HG02943 (cell line): ENCODE results near the gene ZNF304.

Experiments used
- ATAC-seq: cut with Tn5 transposase; IDR thresholded peaks from one replicate; pipeline ENCODE4 v1.9.1; 2021; ENCODE audit warnings: mild to moderate bottlenecking, low read depth, moderate library complexity; ENCODE audit not compliant: unreplicated experiment

Gene ZNF304

DNA sequence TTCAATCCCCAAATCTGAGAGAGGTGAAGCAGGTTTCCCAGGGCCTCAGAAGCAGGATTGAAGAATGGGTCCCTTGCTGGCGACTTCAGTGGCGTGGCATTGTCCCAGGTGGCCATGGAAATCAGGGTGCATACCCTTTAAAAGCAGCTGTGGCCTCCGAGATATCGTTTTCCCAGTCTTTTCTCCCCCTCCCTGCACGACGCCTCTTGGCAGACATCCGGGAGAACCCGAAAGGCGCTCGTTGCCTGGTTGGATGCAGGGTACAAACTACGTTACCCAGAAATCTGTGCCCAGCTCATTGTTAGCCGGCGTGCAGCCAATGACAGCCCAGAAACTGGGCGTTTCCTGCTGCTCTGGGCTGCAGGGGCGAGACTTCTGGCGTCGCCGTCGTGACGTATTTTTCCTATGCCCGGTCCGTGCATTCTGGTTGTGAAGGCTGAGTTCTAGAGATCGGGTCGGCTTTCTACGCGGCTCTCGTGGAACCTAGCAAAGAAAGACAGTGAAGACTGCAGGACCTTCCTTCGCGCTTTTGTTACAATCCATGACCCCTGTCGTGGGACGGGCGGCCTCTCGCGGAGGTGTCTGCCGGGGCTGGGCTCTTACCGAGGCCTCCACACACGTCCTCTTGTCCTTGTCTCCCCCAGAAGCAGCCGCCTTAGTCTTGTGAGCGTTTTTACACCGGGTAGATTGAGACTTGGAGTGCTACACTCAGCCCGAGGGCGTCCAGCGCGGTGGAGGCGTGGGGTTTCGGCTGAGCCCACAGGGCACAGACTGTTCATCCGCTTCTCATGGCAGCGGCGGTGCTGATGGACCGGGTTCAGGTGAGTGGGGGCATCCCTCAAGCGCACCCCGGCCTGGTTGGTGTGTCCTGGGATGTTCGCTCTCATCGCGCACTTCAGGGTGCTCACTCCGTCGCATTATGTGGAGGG is at the start of gene ZNF304:
Gene ZNF304 (plus strand): TSS at position 395 of the 929 bp plus-strand sequence. CDS start 394 bp downstream, at position 789.
- ATAC-seq: peak; percentile 96

DNA sequence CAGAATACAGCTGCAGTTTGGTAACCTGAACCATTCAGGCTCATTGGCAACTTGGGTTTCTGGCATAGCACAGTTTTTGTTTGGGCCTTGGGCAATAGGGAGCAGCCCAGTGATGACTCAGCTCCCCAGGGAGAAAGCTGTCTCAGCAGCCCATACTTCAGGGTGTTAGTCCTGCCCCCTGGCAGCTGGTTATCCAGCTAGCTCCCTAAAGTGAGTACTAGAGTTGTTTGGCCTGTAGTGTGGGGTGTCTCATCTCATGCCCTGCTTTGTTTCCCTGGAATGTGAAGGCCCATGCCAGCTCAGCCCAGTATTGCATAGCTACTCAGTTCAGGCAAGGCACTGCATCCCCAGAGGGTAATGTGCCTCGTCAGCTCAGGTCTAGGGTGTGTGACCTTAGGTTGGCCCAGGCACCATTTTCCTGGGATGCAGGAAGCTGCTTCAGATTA is 49.0 kb upstream of the ZNF304 start:
- no peak for ATAC-seq

- no peak for ATAC-seq
Measured at GRCh38 chr19:57302727-57303401, 48.2 kb upstream of the ZNF304 start.

- ATAC-seq: no peak
Measured at GRCh38 chr19:57305056-57305455, 46.0 kb upstream of the ZNF304 start.

DNA sequence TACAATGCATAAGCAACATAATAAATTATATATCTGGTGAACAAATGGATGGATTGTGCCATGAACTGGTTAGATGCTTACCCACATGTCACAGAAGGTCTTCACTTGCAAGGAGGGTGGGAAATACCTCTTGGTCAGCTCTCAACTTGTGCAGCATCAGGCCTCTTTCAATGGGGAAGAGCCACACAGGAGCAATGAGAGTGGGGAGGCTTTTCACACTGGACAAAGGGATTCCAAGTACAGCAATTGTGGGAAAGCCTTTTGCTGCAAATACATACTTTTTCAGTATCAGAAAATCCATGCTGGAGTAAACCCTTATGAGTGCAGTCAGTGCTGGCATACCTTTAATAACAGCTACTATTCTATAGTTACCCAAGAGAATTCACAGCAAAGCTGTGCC is 42.6 kb upstream of the ZNF304 start:
- ATAC-seq: no peak

GRCh38 chr19:57310792-57311191 is 40.3 kb upstream of the ZNF304 start:
- no peak for ATAC-seq

DNA sequence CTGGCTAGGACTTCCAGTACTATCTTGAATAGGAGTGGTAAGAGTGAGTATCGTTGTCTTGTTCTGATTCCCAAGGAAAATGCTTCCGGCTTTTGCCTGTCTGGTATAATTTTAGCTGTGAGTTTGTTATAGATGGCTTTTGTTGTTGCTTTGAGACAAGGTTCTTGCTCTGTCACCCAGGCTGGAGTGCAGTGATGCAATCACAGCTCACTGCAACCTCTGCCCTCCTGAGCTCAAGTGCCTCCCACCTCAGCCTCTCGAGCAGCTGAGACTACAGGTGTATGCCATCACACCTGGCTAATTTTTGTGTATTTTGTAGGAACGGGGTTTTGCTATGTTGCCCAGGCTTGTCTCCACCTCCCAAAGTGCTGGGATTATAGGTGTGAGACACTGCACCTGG is 36.9 kb upstream of the ZNF304 start:
- no peak for ATAC-seq

GRCh38 chr19:57317503-57317902 is 33.6 kb upstream of the ZNF304 start:
- ATAC-seq: no peak

DNA sequence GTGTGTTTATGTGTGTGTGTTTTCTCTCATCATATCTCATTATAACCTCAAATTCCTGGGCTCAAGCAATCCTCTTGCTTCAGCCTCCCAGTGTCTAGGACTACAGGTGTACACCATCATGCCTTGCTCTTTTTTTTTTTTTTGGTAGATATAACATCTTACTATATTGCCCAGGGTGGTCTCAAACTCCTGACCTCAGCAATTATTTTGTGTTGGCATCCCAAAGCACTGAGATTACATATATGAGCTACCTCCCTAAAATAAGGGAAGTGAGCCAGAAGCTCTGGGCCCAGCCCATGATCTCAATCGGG is 31.2 kb upstream of the ZNF304 start:
- peak; percentile 13 for ATAC-seq

- ATAC-seq: peak; percentile 97
Measured at GRCh38 chr19:57320180-57321084, 30.6 kb upstream of the ZNF304 start, which contains the start of gene ZNF543. TSS of gene ZNF543 (plus strand) at chr19:57320472. CDS start at chr19:57320854, 382 bp downstream.

- no peak for ATAC-seq
Measured at GRCh38 chr19:57321116-57321515, 30.0 kb upstream of the ZNF304 start.

- ATAC-seq: no peak
Measured at GRCh38 chr19:57321751-57322150, 29.3 kb upstream of the ZNF304 start.

DNA sequence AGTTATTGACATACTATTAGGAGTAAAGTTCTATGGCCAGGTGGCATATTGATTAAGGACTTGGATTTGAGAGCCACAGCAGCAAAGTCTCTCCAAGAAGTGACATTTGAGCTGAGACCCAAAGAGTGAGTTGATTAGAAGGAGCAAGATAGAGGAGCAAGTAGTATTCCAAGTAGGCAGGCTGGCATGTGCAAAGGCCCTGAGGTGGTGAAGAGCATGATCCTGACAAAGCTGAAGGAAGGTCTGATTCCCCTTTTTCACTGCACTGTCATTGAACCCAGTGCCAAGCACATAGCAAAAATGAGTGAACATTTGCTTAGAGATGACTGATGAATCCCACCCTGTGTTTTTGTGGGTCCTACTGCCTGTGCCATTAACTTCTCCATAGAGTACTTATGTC is 26.1 kb upstream of the ZNF304 start:
- ATAC-seq: no peak

DNA sequence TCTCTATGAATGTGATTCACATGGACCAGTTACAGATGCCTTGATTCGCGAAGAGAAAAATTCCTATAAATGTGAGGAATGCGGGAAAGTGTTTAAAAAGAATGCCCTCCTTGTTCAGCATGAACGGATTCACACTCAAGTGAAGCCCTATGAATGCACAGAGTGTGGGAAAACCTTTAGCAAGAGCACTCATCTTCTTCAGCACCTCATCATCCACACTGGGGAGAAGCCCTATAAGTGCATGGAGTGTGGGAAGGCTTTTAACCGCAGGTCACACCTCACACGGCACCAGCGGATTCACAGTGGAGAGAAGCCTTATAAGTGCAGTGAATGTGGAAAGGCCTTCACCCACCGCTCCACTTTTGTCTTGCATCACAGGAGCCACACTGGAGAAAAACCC is 23.1 kb upstream of the ZNF304 start:
- no peak for ATAC-seq

GRCh38 chr19:57334191-57334590 is 16.9 kb upstream of the ZNF304 start:
- ATAC-seq: no peak

DNA sequence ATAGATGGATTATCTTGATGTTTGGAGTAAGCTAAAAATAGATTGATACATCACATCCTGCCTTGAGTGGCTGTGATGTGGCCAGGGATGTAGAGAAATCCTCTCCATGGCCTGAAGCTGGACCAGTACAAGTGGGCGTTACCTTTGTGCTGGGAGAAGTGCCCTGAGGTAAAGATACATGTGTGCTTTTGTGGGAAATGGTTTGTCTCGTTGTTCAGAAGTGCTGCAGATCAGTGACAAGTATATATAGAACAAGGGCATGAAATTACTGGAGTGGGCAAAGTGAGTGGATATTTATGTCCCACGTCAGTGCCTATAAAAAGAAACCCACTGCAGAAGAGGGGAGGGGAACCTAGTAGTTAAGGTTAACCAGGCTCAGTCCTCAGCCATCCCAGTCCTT is 12.2 kb upstream of the ZNF304 start:
- no peak for ATAC-seq

- ATAC-seq: no peak
Measured at GRCh38 chr19:57342582-57342981, 8.5 kb upstream of the ZNF304 start.

DNA sequence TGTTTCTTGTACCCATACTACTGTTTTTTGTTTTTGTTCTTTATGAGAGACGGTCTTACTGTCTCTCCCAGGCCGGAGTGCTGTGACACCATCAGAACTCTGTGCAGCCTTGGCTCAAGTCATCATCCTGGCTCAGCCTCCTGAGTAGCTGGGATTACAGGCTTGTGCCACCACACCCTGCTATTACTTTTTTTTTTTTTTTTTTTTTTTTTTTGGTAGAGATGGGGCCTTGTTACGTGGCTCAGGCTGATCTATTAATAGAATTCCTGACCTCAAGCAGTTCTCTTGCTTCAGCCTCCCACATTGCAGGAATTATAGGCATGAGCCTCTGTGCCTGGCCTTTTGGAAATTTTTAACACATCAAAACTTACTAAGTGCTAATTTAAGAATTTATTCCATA is 2.9 kb upstream of the ZNF304 start:
- ATAC-seq: no peak

DNA sequence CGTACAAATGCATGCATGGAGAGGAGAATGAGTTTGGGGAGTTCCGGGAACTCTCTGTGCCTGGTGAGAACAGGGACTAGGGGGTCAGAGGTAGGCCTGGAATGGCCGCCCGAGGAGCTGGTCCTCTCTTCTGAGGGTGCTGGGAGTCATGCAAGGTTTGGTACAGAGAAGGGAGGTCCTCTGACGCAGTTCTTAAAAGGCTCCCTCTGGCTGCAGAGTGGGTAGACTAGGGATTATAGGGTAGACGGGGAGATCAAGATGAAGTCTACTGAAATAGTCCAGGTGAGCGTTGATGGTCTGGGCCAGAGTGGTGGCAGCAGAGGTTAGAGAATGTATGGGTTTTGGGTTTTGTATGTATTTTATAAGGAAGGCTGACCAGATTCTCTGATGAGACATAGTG is 796 bp downstream of the ZNF304 start:
- no peak for ATAC-seq

- ATAC-seq: no peak
Measured at GRCh38 chr19:57355916-57356315, 4.8 kb downstream of the ZNF304 start.

DNA sequence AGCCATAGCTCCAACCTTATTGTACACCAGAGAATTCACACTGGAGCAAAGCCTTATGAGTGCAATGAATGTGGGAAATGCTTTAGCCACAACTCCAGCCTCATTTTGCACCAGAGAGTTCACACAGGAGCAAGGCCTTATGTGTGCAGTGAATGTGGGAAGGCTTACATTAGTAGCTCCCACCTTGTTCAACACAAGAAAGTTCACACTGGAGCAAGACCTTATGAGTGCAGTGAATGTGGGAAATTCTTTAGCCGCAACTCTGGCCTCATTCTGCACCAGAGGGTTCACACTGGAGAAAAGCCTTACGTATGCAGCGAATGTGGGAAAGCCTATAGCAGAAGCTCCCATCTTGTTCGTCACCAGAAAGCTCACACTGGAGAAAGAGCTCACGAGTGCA is 6.3 kb downstream of the ZNF304 start:
- ATAC-seq: no peak
